ENCODE measurements around the gene SMIM28.
A peak's percentile ranks its signal among the peaks of the same experiment; 100 is the strongest.
"Not testable (repeated sequence)": the region's sequence is repeated elsewhere in the genome, so short reads cannot be mapped to it uniquely, and the experiment has no call there.

SMIM28 gene

DNA sequence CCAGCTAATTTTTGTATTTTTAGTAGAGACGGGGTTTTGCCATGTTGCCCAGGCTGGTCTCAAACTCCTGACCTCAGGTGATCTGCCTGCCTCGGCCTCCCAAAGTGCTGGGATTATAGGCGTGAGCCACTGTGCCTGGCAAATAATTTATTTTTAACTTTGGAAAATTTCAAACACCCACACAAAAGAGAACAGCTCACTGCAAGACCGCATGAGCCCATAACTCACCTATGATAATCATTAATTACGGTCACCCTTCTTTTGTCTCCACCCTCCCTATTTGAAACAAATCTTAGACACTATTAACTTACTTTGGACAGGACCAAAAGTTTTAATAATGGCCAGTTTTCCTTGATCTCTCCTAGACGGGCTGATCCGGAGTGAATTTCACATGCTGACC, 47.6 kb downstream of the SMIM28 start:
- DNase-seq (ENCODE audit: low read depth); H3K4me3 ChIP-seq (ENCODE audit: low read depth, low read length): not testable (repeated sequence)

- no peak overlapping the region for H3K4me3 ChIP-seq (ENCODE audit: low read depth, low read length)
- no peak for DNase-seq (ENCODE audit: low read depth)
Measured at GRCh38 chr6:138426500-138427123, 48.9 kb downstream of the SMIM28 start.

- no peak for DNase-seq (ENCODE audit: low read depth)
Measured at GRCh38 chr6:138427701-138428100, 50.0 kb downstream of the SMIM28 start.

GRCh38 chr6:138428944-138429598, 51.4 kb downstream of the SMIM28 start:
- H3K4me3 ChIP-seq (ENCODE audit: low read depth, low read length): no peak overlapping the region

More at GRCh38 chr6:138427701-138428100, 50.0 kb downstream of the SMIM28 start:
- no peak overlapping the region for H3K4me3 ChIP-seq (ENCODE audit: low read depth, low read length)

GRCh38 chr6:138429761-138430160, 52.1 kb downstream of the SMIM28 start:
- no peak for DNase-seq (ENCODE audit: low read depth)
- no peak overlapping the region for H3K4me3 ChIP-seq (ENCODE audit: low read depth, low read length)

More at GRCh38 chr6:138428944-138429598, 51.4 kb downstream of the SMIM28 start:
- DNase-seq (ENCODE audit: low read depth): peak; percentile 39

DNA sequence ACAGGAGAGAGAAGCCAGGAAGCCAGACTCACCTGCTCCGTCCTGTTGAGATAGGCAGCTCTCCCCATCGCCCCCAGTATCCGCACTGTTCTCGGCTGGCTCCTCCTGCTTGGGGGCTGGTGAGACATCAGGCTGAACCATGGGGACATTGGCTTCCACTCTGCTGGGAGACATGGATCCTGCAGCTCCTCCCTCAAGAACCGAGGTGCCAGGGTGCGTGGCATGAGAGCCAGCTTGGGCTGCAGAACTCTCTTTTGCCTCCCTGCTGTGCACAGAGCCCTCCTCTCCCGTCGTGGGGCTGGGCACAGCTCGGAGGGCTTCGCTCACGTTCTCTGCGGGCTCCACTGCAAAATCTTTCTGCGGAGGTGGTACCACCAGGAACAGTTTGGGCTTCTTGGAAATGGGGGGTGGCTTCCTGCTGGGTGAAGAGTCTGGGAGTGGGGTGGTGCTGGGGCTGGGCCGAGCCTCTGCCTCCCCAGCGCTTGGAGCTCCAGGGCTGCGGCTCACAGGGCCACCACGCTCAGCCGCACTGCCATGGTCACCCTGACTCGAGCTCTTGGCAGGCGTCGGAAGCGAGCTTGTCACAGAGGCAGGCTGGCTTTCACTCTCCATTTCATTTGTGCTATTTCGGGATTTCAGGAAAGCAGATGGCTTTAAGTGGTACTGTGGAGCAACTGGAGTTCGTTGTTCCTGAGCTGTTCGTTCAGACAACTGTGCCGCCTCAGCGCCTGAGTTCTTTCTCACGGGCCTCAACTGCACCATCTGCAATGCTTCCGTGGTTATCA, 52.8 kb downstream of the SMIM28 start:
- no peak overlapping the region for H3K4me3 ChIP-seq (ENCODE audit: low read depth, low read length)

GRCh38 chr6:138431256-138432062, 53.8 kb downstream of the SMIM28 start:
- no peak for DNase-seq (ENCODE audit: low read depth)
- no peak overlapping the region for H3K4me3 ChIP-seq (ENCODE audit: low read depth, low read length)

More for the DNA sequence above, 52.8 kb downstream of the SMIM28 start:
- DNase-seq (ENCODE audit: low read depth): no peak

DNA sequence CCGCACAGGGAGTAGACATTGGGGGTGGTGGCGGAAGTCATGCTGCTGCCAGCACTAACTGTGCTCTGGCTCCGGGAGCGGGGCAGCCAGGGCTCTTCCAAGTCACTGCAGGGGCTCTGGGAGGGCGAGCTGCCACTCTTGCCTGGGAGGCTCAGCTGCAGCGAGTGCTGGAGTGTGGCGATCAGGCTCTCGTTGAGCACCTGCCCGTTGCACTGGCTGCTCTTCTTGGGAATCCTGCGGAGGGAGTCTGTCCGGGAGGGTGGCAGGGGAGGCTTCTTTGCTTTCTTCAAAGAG, 54.3 kb downstream of the SMIM28 start:
- H3K4me3 ChIP-seq (ENCODE audit: low read depth, low read length): no peak overlapping the region
- DNase-seq (ENCODE audit: low read depth): no peak
